Nephron progenitor cell (in vitro differentiated cells): ENCODE results near the gene ATG12.

Experiments used
- DNase-seq: peaks from one replicate; pipeline ENCODE4 v3.0.0; 2021
- H3K27ac Mint-ChIP-seq: 2 replicates; pipeline ENCODE4 v1.8.0; 2021; ENCODE audit warnings: mild to moderate bottlenecking, moderate library complexity, mixed read lengths
- H3K27me3 Mint-ChIP-seq: 2 replicates; pipeline ENCODE4 v1.8.0; 2021; ENCODE audit warnings: mild to moderate bottlenecking, low read depth, mixed read lengths; ENCODE audit not compliant: poor library complexity
- H3K36me3 Mint-ChIP-seq: 2 replicates; pipeline ENCODE4 v1.8.0; 2021; ENCODE audit warnings: low read depth, mixed read lengths
- H3K4me1 Mint-ChIP-seq: 2 replicates; pipeline ENCODE4 v1.8.0; 2021; ENCODE audit warnings: mixed read lengths
- H3K4me3 Mint-ChIP-seq: 2 replicates; pipeline ENCODE4 v1.8.0; 2021; ENCODE audit warnings: mild to moderate bottlenecking, moderate library complexity, mixed read lengths
- H3K9me3 Mint-ChIP-seq: 2 replicates; pipeline ENCODE4 v1.8.0; 2021; ENCODE audit warnings: mild to moderate bottlenecking, moderate library complexity, mixed read lengths
- CTCF ChIP-seq: fragments of 200-600 bp; sonication (generic); IDR thresholded peaks from 2 replicates; pipeline ENCODE4 v1.5.0; 2021; ENCODE audit warnings: antibody characterized with exemption

Gene ATG12

GRCh38 chr5:115857057-115857479 lies 15.7 kb upstream of the ATG12 start:
- H3K9me3 Mint-ChIP-seq: peaks cover 26% of the 10 kb centered on the region
- no peaks in the 10 kb centered on the region for H3K27me3 Mint-ChIP-seq
- peak overlapping the region; percentile 82 for H3K27ac Mint-ChIP-seq
- H3K4me3 Mint-ChIP-seq: no peak overlapping the region
- peaks cover 26% of the 10 kb centered on the region for H3K36me3 Mint-ChIP-seq
- no peak for DNase-seq
- H3K4me1 Mint-ChIP-seq: peaks cover 21% of the 10 kb centered on the region
- no peak for TF ChIP-seq CTCF

GRCh38 chr5:115855959-115856358 lies 14.6 kb upstream of the ATG12 start:
- H3K4me1 Mint-ChIP-seq: peaks cover 21% of the 10 kb centered on the region

GRCh38 chr5:115854139-115854538 lies 12.8 kb upstream of the ATG12 start:
- H3K27me3 Mint-ChIP-seq: no peaks in the 10 kb centered on the region
- peaks cover 19% of the 10 kb centered on the region for H3K9me3 Mint-ChIP-seq
- no peak for TF ChIP-seq CTCF
- H3K4me1 Mint-ChIP-seq: peaks cover 25% of the 10 kb centered on the region
- H3K4me3 Mint-ChIP-seq: no peak overlapping the region
- no peak overlapping the region for H3K27ac Mint-ChIP-seq
- H3K36me3 Mint-ChIP-seq: peaks cover 20% of the 10 kb centered on the region
- DNase-seq: no peak

More at GRCh38 chr5:115855959-115856358, 14.6 kb upstream of the ATG12 start:
- H3K4me3 Mint-ChIP-seq: no peak overlapping the region
- no peak for TF ChIP-seq CTCF
- H3K27me3 Mint-ChIP-seq: no peaks in the 10 kb centered on the region
- H3K36me3 Mint-ChIP-seq: peaks cover 22% of the 10 kb centered on the region
- H3K27ac Mint-ChIP-seq: peak overlapping the region; percentile 81
- no peak for DNase-seq
- peaks cover 20% of the 10 kb centered on the region for H3K9me3 Mint-ChIP-seq

GRCh38 chr5:115850744-115851416 lies 9.5 kb upstream of the ATG12 start:
- H3K4me3 Mint-ChIP-seq: no peak overlapping the region
- peaks cover 7% of the 10 kb centered on the region for H3K4me1 Mint-ChIP-seq
- H3K36me3 Mint-ChIP-seq: peaks cover 20% of the 10 kb centered on the region
- no peak overlapping the region for H3K27ac Mint-ChIP-seq
- DNase-seq: no peak
- H3K27me3 Mint-ChIP-seq: no peaks in the 10 kb centered on the region
- H3K9me3 Mint-ChIP-seq: peaks cover 19% of the 10 kb centered on the region
- TF ChIP-seq CTCF: no peak

- no peak overlapping the region for H3K4me3 Mint-ChIP-seq
- peaks cover 3% of the 10 kb centered on the region for H3K27me3 Mint-ChIP-seq
- H3K36me3 Mint-ChIP-seq: peaks cover 15% of the 10 kb centered on the region
- H3K27ac Mint-ChIP-seq: no peak overlapping the region
- no peak for TF ChIP-seq CTCF
- peaks cover 18% of the 10 kb centered on the region for H3K4me1 Mint-ChIP-seq
- no peak for DNase-seq
- H3K9me3 Mint-ChIP-seq: peaks cover 14% of the 10 kb centered on the region
Observed at GRCh38 chr5:115849258-115849798, 8.0 kb upstream of the ATG12 start.

- no peak for TF ChIP-seq CTCF
- Mint-ChIP-seq H3K9me3 (no peaks in the 10 kb centered on the region), H3K27ac (no peak overlapping the region), H3K4me3 (no peak overlapping the region), H3K36me3 (no peaks in the 10 kb centered on the region), H3K27me3 (peaks cover 3% of the 10 kb centered on the region), H3K4me1 (peaks cover 36% of the 10 kb centered on the region)
- no peak for DNase-seq
Observed at GRCh38 chr5:115847290-115847689, 5.9 kb upstream of the ATG12 start.
